Measurements from ENCODE around the gene UBA7. TPM values are rescaled to one million over a fixed set of nuclear protein-coding genes. Genes with fewer than 3 reads are reported as not detected.

The UBA7 gene
- total RNA-seq, 4 donors from 2014 or later, result 21.3 to 114 (median 63.0) TPM

DNA sequence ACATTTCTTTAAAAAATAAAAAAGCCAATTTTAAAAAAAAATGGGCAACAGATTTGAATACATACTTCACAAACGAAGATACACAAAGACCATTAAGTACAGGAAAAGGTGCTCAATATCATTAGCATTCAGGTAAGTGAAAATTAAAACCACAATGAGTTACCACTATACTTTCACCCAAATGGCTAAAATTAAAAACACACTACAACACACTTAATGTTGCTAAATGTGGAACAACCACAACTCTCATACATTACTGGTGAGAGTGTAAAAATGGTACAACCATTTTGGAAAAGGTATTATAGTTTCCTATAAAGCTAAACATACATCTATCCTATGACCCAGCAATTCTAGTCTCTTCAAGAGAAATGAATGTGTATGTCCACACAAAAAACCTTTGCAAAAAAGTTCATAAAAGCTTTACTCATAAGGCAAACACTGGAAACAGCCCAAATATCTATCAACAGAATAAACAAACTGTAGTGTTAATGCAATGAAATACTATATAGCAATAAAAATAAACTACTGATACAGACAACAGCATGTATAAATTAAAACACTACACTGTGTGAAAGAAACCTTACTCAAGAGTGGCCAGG lies 42.3 kb downstream of the UBA7 start:
- Histone ChIP-seq H3K27ac (no peak overlapping the region), H3K9me3 (no peaks in the 10 kb centered on the region), H3K4me3 (no peak overlapping the region), H3K36me3 (no peaks in the 10 kb centered on the region), H3K27me3 (no peaks in the 10 kb centered on the region), H3K4me1 (no peaks in the 10 kb centered on the region)
- intact Hi-C loops (cut with DNase I; ENCODE audit: low total_unique reads), result no loop called here
- DNase-seq, result no peak
- TF ChIP-seq, protein P1, sequence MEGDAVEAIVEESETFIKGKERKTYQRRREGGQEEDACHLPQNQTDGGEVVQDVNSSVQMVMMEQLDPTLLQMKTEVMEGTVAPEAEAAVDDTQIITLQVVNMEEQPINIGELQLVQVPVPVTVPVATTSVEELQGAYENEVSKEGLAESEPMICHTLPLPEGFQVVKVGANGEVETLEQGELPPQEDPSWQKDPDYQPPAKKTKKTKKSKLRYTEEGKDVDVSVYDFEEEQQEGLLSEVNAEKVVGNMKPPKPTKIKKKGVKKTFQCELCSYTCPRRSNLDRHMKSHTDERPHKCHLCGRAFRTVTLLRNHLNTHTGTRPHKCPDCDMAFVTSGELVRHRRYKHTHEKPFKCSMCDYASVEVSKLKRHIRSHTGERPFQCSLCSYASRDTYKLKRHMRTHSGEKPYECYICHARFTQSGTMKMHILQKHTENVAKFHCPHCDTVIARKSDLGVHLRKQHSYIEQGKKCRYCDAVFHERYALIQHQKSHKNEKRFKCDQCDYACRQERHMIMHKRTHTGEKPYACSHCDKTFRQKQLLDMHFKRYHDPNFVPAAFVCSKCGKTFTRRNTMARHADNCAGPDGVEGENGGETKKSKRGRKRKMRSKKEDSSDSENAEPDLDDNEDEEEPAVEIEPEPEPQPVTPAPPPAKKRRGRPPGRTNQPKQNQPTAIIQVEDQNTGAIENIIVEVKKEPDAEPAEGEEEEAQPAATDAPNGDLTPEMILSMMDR (IDR thresholded peaks at IDR 0.05), result no peak
- TF ChIP-seq POLR2A (IDR thresholded peaks at IDR 0.05), result no peak

DNA sequence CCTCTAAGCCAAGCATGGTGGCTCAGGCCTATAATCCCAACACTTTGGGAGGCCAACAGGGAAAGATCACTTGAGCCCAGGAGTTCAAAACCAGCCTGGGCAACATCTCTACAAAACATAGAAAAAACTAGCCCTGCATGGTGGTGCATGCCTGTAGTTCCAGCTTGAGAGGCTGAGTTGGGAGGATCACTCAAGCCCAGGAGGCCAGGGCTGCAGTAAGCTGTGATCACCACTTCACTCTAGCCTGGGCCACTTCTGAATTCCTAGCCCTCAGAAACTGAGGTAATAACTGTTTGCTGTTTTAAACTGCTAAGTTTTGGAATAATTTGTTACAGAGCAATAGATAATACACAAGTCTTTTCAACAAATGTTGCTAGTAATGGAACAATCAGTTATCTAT lies 43.8 kb downstream of the UBA7 start:
- Histone ChIP-seq H3K9me3 (no peaks in the 10 kb centered on the region), H3K4me3 (no peak overlapping the region), H3K36me3 (no peaks in the 10 kb centered on the region), H3K27ac (no peak overlapping the region), H3K4me1 (no peaks in the 10 kb centered on the region), H3K27me3 (no peaks in the 10 kb centered on the region)
- TF ChIP-seq, protein P1 (IDR thresholded peaks at IDR 0.05), result no peak
- TF ChIP-seq POLR2A (IDR thresholded peaks at IDR 0.05), result no peak
- DNase-seq, result no peak
- intact Hi-C loops (cut with DNase I; ENCODE audit: low total_unique reads), result no loop called here

DNA sequence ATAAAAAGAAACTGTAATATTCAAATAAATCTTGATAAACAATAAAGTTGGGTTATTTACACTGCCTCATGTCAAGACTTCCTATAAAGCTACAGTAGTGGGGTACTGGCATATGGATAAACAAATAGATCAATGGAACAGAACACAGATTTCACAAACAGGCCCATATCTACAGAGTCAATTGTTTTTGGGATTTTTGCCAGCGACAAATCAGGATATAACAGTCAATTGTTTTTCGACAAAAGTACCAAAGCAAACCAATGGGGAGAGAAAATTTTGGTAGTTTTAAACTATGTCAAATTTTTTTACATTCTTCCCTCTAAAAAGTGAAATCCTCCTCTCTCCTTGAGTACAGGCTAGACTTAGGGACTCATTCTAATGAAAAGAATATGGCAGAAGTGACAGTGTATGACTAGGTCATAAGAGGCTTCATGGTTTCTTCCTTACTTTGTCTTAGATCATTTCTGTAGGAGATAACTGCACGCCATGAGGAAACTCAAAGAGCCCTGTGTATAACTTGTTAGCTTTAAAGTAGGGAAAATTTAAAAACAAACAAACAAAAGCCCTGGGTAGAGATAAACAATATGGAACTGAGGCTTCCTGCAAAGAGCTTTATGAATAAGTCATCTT lies 44.4 kb downstream of the UBA7 start:
- H3K27ac ChIP-seq, result no peak overlapping the region
- H3K4me1 ChIP-seq, result no peaks in the 10 kb centered on the region
- TF ChIP-seq, protein P1 (IDR thresholded peaks at IDR 0.05), result no peak
- no peak for TF ChIP-seq POLR2A (IDR thresholded peaks at IDR 0.05)
- DNase-seq, result no peak
- H3K9me3 ChIP-seq, result no peaks in the 10 kb centered on the region
- no peak overlapping the region for H3K4me3 ChIP-seq
- H3K27me3 ChIP-seq, result no peaks in the 10 kb centered on the region
- intact Hi-C loops (cut with DNase I; ENCODE audit: low total_unique reads), result no loop called here
- no peaks in the 10 kb centered on the region for H3K36me3 ChIP-seq

DNA sequence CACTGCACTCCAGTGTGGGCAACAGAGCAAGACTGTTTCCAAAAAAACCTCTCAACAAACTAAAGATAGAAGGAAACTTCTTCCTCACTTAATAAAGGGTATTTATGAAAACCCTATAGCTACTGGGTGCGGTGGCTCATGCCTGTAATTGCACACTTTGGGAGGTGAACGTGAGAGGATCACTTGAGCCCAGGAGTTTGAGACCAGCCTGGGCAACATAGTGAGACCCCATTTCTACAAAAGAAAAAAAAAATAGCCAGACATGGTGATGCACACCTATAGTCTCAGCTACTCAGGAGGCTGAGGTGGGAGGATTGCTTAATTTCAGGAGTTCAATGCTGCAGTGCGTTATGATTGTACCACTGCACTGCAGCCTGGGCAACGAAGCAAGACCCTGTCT lies 49.8 kb downstream of the UBA7 start:
- Histone ChIP-seq H3K4me1 (no peaks in the 10 kb centered on the region), H3K27ac (no peak overlapping the region), H3K9me3 (no peaks in the 10 kb centered on the region), H3K27me3 (no peaks in the 10 kb centered on the region), H3K36me3 (no peaks in the 10 kb centered on the region), H3K4me3 (no peak overlapping the region)
- TF ChIP-seq POLR2A (IDR thresholded peaks at IDR 0.05), result no peak
- TF ChIP-seq, protein P1 (IDR thresholded peaks at IDR 0.05), result no peak
- intact Hi-C loops (cut with DNase I; ENCODE audit: low total_unique reads), result no loop called here
- DNase-seq, result no peak

DNA sequence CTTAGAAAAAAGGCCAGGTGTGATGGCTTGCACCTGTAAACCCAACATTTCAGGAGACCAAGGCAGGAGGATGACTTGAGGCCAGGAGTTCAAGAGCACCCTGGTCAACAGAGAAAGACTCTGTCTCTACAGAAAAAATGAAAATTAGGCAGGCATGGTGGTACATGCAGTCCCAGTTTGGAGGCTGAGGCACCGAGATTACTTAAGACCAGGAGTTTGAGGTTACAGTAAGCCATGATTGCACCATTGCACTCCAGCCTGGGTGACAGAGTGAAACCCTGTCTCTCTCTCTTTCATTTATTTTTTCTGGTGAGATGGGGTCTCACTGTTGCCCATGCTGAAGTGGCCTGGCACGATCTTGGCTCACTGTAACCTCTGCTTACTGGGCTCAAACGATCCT lies 52.1 kb downstream of the UBA7 start:
- no peak for DNase-seq
- Histone ChIP-seq H3K4me1 (no peaks in the 10 kb centered on the region), H3K4me3 (no peak overlapping the region), H3K36me3 (no peaks in the 10 kb centered on the region), H3K9me3 (no peaks in the 10 kb centered on the region), H3K27me3 (no peaks in the 10 kb centered on the region), H3K27ac (no peak overlapping the region)
- no peak for TF ChIP-seq POLR2A (IDR thresholded peaks at IDR 0.05)
- TF ChIP-seq, protein P1 (IDR thresholded peaks at IDR 0.05), result no peak
- intact Hi-C loops (cut with DNase I; ENCODE audit: low total_unique reads), result no loop called here
